Lung (tissue), 12 donors: ENCODE measurements around the gene ANKRD33B. TPM values are rescaled to one million over a fixed set of nuclear protein-coding genes. Genes with fewer than 3 reads are reported as not detected.

Source experiments
- ATAC-seq: fragments of 200-7000 bp; cut with Tn5 transposase; one replicate; pipeline ENCODE4 v1.9.1; 2020; ENCODE audit warnings: moderate number of reproducible peaks; ENCODE audit not compliant: insufficient read depth, low FRiP score
- DNase-seq, 3 donors: peaks; one replicate each; pipeline ENCODE4 v3.0.0-alpha.2; 2013 to 2017
- H3K27ac ChIP-seq, 2 donors: one replicate each; pipeline ENCODE4 v1.5.1; 2013; ENCODE audit warnings: mild to moderate bottlenecking in 2 of 2, moderate library complexity in 2 of 2, control low read depth in 1 of 2, inconsistent platforms in 1 of 2, low read depth in 1 of 2, low read length in 1 of 2
- H3K27me3 ChIP-seq, 3 donors: one replicate each; pipeline ENCODE4 v1.5.1; 2013; ENCODE audit warnings: low read length in 2 of 3; ENCODE audit not compliant: control insufficient read depth in 3 of 3, insufficient read depth in 3 of 3
- H3K36me3 ChIP-seq, 4 donors: one replicate each; pipeline ENCODE4 v1.5.1; 2013; ENCODE audit warnings: low read length in 4 of 4, mild to moderate bottlenecking in 1 of 4, moderate library complexity in 1 of 4; ENCODE audit not compliant: control insufficient read depth in 4 of 4, insufficient read depth in 4 of 4
- H3K4me1 ChIP-seq, 5 donors: one replicate each; pipeline ENCODE4 v1.5.1; 2013; ENCODE audit warnings: low read length in 5 of 5, mild to moderate bottlenecking in 2 of 5, moderate library complexity in 1 of 5; ENCODE audit not compliant: control insufficient read depth in 5 of 5, insufficient read depth in 5 of 5
- H3K4me3 ChIP-seq: one replicate; pipeline ENCODE4 v1.5.1; 2013; ENCODE audit warnings: mild to moderate bottlenecking, control low read depth, moderate library complexity
- H3K9ac ChIP-seq, 2 donors: one replicate each; pipeline ENCODE4 v1.5.1; 2013; ENCODE audit warnings: low read length in 2 of 2, control low read depth in 1 of 2; ENCODE audit not compliant: insufficient read depth in 1 of 2
- H3K9me3 ChIP-seq, 4 donors: one replicate each; pipeline ENCODE4 v1.5.1; 2013; ENCODE audit warnings: low read length in 3 of 4, mild to moderate bottlenecking in 1 of 4, moderate library complexity in 1 of 4; ENCODE audit not compliant: control insufficient read depth in 4 of 4, insufficient read depth in 3 of 4
- CTCF ChIP-seq: IDR thresholded peaks from 2 replicates; pipeline ENCODE4 v1.5.1; 2012; ENCODE audit warnings: mild to moderate bottlenecking; ENCODE audit errors: control extremely low read depth, extremely low read depth
- WGBS, 2 donors: extraction: QIAGEN DNeasy Blood & Tissue Kit; methylation state at CpG; one replicate each; pipeline ENCODE4 v1.1.7; 2013; 5-methylcytosine and 5-hydroxymethylcytosine counted together
- polyA plus RNA-seq, 2 donors: library from polyadenylated mRNA; stranded (reverse); fragments of 200-250 nt; gene quantifications; one replicate each; pipeline ENCODE4 v1.2.1, GENCODE V29; 2013
- total RNA-seq, 2 donors: library from RNA; depleted of rRNA in 1 of 2; stranded (reverse); fragments of >200 nt in 1 of 2; gene quantifications; one replicate each; pipeline ENCODE4 v1.2.1, GENCODE V29; 2014 to 2021
- donor health status: control.
- donor health status: control.
- donor health status: Bipolar disorder and iron deficiency.
- donor health status: healthy.
- donor health status: DM: yes; HTN: yes; CAD: no.

Gene ANKRD33B
- total and polyA plus RNA-seq, 4 donors = 1.0 to 6.3 (median 2.1) TPM

- Histone ChIP-seq H3K4me3 (no peak overlapping the region), H3K27ac (no peak overlapping the region), H3K9me3 (peaks cover 0 to 2% (median 0%) of the 10 kb centered on the region in 4 donors), H3K9ac (no peak overlapping the region), H3K4me1 (peaks cover 0 to 8% (median 0%) of the 10 kb centered on the region in 5 donors), H3K27me3 (peaks cover 0 to 5% (median 0%) of the 10 kb centered on the region in 3 donors), H3K36me3 (no peaks in the 10 kb centered on the region)
- ATAC-seq (no peak), DNase-seq (no peak)
- TF ChIP-seq CTCF = no peak
- 96 to 97% methylated on average over 1 of the region's 1 CpG for WGBS, 2 donors
Measured at GRCh38 chr5:10586555-10586954, 22.7 kb downstream of the ANKRD33B start.

- no peak for TF ChIP-seq CTCF
- ATAC-seq (no peak), DNase-seq (no peak)
- Histone ChIP-seq H3K27ac (no peak overlapping the region), H3K9me3 (peaks cover 0 to 2% (median 0%) of the 10 kb centered on the region in 4 donors), H3K27me3 (peaks cover 0 to 4% (median 0%) of the 10 kb centered on the region in 3 donors), H3K4me3 (no peak overlapping the region), H3K36me3 (no peaks in the 10 kb centered on the region), H3K4me1 (peaks cover 0 to 8% (median 0%) of the 10 kb centered on the region in 5 donors), H3K9ac (no peak overlapping the region)
- 61 to 81% methylated on average over 8 of the region's 8 CpGs for WGBS, 2 donors
Measured at GRCh38 chr5:10588109-10588775, 24.4 kb downstream of the ANKRD33B start.

GRCh38 chr5:10588779-10589447 is 25.0 kb downstream of the ANKRD33B start:
- WGBS, 2 donors = 40 to 57% methylated on average over 11 of the region's 11 CpGs
- H3K9me3 ChIP-seq = peaks cover 0 to 2% (median 0%) of the 10 kb centered on the region in 4 donors
- no peak for TF ChIP-seq CTCF
- H3K27me3 ChIP-seq = peaks cover 0 to 2% (median 0%) of the 10 kb centered on the region in 3 donors
- H3K36me3 ChIP-seq = no peaks in the 10 kb centered on the region
- H3K9ac ChIP-seq = no peak overlapping the region
- no peak for ATAC-seq
- DNase-seq = no peak
- peaks cover 0 to 13% (median 0%) of the 10 kb centered on the region in 5 donors for H3K4me1 ChIP-seq
- H3K27ac ChIP-seq = no peak overlapping the region
- no peak overlapping the region for H3K4me3 ChIP-seq
